ENCODE data around the gene SYCP3.

SYCP3 gene

GRCh38 chr12:101738920-101739665 lies at the start of gene SYCP3:
TSS of gene SYCP3 (minus strand) at chr12:101739462. CDS start at chr12:101737935, 1,527 bp downstream.
- TF ChIP-seq NFIC (IDR thresholded peaks at IDR 0.05) (no peak), EGR1 (IDR thresholded peaks at IDR 0.05) (no peak), REST (IDR thresholded peaks at IDR 0.05; ENCODE audit: low read depth) (no peak), FOXM1 (IDR thresholded peaks at IDR 0.05; ENCODE audit: borderline replicate concordance, low read depth) (no peak), EP300 (IDR thresholded peaks at IDR 0.05; ENCODE audit: borderline replicate concordance) (no peak), MAX (IDR thresholded peaks at IDR 0.05) (no peak), CREB1 (IDR thresholded peaks at IDR 0.05; ENCODE audit: low read depth) (no peak), CEBPB (IDR thresholded peaks at IDR 0.05) (no peak), YY1 (IDR thresholded peaks at IDR 0.05; ENCODE audit: low read depth) (no peak), ZBTB7A (IDR thresholded peaks at IDR 0.05; ENCODE audit: low read depth) (no peak), RAD21 (IDR thresholded peaks at IDR 0.05; ENCODE audit: low read depth) (no peak), TAF1 (IDR thresholded peaks at IDR 0.05; ENCODE audit: low read depth) (no peak), TCF12 (IDR thresholded peaks at IDR 0.05; ENCODE audit: low read depth) (no peak), TEAD4 (IDR thresholded peaks at IDR 0.05) (no peak), USF1 (IDR thresholded peaks at IDR 0.05) (no peak)

GRCh38 chr12:101785671-101786070 lies 46.4 kb upstream of the SYCP3 start:
- TF ChIP-seq ZBTB7A (IDR thresholded peaks at IDR 0.05; ENCODE audit: low read depth) (no peak), MAX (IDR thresholded peaks at IDR 0.05) (no peak), TAF1 (IDR thresholded peaks at IDR 0.05; ENCODE audit: low read depth) (no peak), EGR1 (IDR thresholded peaks at IDR 0.05) (no peak), TCF12 (IDR thresholded peaks at IDR 0.05; ENCODE audit: low read depth) (no peak), USF1 (IDR thresholded peaks at IDR 0.05) (no peak)

GRCh38 chr12:101784376-101784775 lies 45.1 kb upstream of the SYCP3 start:
- TF ChIP-seq CREB1 (IDR thresholded peaks at IDR 0.05; ENCODE audit: low read depth): no peak

- no peak for TF ChIP-seq CREB1 (IDR thresholded peaks at IDR 0.05; ENCODE audit: low read depth)
- no peak for TF ChIP-seq FOXM1 (IDR thresholded peaks at IDR 0.05; ENCODE audit: borderline replicate concordance, low read depth)
- no peak for TF ChIP-seq USF1 (IDR thresholded peaks at IDR 0.05)
- TF ChIP-seq EP300 (IDR thresholded peaks at IDR 0.05; ENCODE audit: borderline replicate concordance): no peak
- no peak for TF ChIP-seq MAX (IDR thresholded peaks at IDR 0.05)
- TF ChIP-seq CEBPB (IDR thresholded peaks at IDR 0.05): no peak
- no peak for TF ChIP-seq TAF1 (IDR thresholded peaks at IDR 0.05; ENCODE audit: low read depth)
- TF ChIP-seq REST (IDR thresholded peaks at IDR 0.05; ENCODE audit: low read depth): no peak
- no peak for TF ChIP-seq RAD21 (IDR thresholded peaks at IDR 0.05; ENCODE audit: low read depth)
- no peak for TF ChIP-seq TCF12 (IDR thresholded peaks at IDR 0.05; ENCODE audit: low read depth)
- no peak for TF ChIP-seq YY1 (IDR thresholded peaks at IDR 0.05; ENCODE audit: low read depth)
- no peak for TF ChIP-seq NFIC (IDR thresholded peaks at IDR 0.05)
- TF ChIP-seq EGR1 (IDR thresholded peaks at IDR 0.05): no peak
- TF ChIP-seq TEAD4 (IDR thresholded peaks at IDR 0.05): no peak
- no peak for TF ChIP-seq ZBTB7A (IDR thresholded peaks at IDR 0.05; ENCODE audit: low read depth)
These were observed 44.6 kb upstream of the SYCP3 start for GRCh38 chr12:101783838-101784237.

- TF ChIP-seq TEAD4 (IDR thresholded peaks at IDR 0.05) (no peak), RAD21 (IDR thresholded peaks at IDR 0.05; ENCODE audit: low read depth) (no peak), ZBTB7A (IDR thresholded peaks at IDR 0.05; ENCODE audit: low read depth) (no peak), TCF12 (IDR thresholded peaks at IDR 0.05; ENCODE audit: low read depth) (no peak), CREB1 (IDR thresholded peaks at IDR 0.05; ENCODE audit: low read depth) (no peak), EP300 (IDR thresholded peaks at IDR 0.05; ENCODE audit: borderline replicate concordance) (no peak), MAX (IDR thresholded peaks at IDR 0.05) (no peak), FOXM1 (IDR thresholded peaks at IDR 0.05; ENCODE audit: borderline replicate concordance, low read depth) (no peak), YY1 (IDR thresholded peaks at IDR 0.05; ENCODE audit: low read depth) (no peak), REST (IDR thresholded peaks at IDR 0.05; ENCODE audit: low read depth) (no peak), TAF1 (IDR thresholded peaks at IDR 0.05; ENCODE audit: low read depth) (no peak)
These were observed 43.9 kb upstream of the SYCP3 start for GRCh38 chr12:101783150-101783549.

All from Ishikawa (cell line).